AG04450 (cell line): Measurements from ENCODE around the gene ZCCHC2. TPM values are rescaled to one million over a fixed set of nuclear protein-coding genes. Genes with fewer than 3 reads are reported as not detected.

Experiments used
- CTCF ChIA-PET: fragments of 300-600, 350-600 bp; formaldehyde crosslinking; extraction: SDS; loops from one replicate; lab custom pipeline; 2022; ENCODE audit warnings: antibody characterized with exemption, inconsistent platforms; lab: Charles Lee
- POLR2A ChIA-PET: fragments of 350-600 bp; formaldehyde crosslinking; extraction: SDS; loops from one replicate; lab custom pipeline; 2021; ENCODE audit warnings: antibody characterized with exemption, inconsistent platforms; lab: Yijun Ruan, JAX
- DNase-seq: peaks from one replicate; pipeline ENCODE4 v3.0.0-alpha.2; 2011; ENCODE audit warnings: low read depth, low spot score
- H3K27ac ChIP-seq: one replicate; pipeline ENCODE4 v1.5.1; 2012; ENCODE audit warnings: low read depth, low read length, control low read depth
- H3K27me3 ChIP-seq: one replicate; pipeline ENCODE4 v1.6.0; 2012; ENCODE audit warnings: low read length; ENCODE audit not compliant: control insufficient read depth, insufficient read depth
- H3K4me3 ChIP-seq: 2 replicates; pipeline ENCODE4 v1.5.1; 2011; ENCODE audit warnings: mild to moderate bottlenecking, low read depth, low read length, control low read depth
- H3K9me3 ChIP-seq: 2 replicates; pipeline ENCODE4 v1.5.1; 2012; ENCODE audit warnings: low read length; ENCODE audit not compliant: control insufficient read depth, insufficient read depth
- CTCF ChIP-seq: IDR thresholded peaks from 2 replicates; pipeline ENCODE4 v1.5.1; 2011; ENCODE audit warnings: low read depth, low read length, control low read depth, inconsistent platforms
- polyA plus RNA-seq: library from polyadenylated mRNA; depleted of rRNA; stranded (reverse); fragments of >200 nt; gene quantifications from 2 replicates; pipeline ENCODE4 v1.2.3, GENCODE V29; 2011

ZCCHC2 gene
- polyA plus RNA-seq, 1 experiment = 5.8 TPM

- TF ChIP-seq CTCF = no peak
- DNase-seq = no peak
- ChIA-PET CTCF (no interaction called here), POLR2A (no interaction called here)
- no peaks in the 10 kb centered on the region for H3K27me3 ChIP-seq
- H3K27ac ChIP-seq = no peak overlapping the region
- no peaks in the 10 kb centered on the region for H3K9me3 ChIP-seq
- H3K4me3 ChIP-seq = no peak overlapping the region
These were observed 20.2 kb downstream of the ZCCHC2 start for GRCh38 chr18:62543021-62543420.

GRCh38 chr18:62545098-62545497, 22.3 kb downstream of the ZCCHC2 start:
- Histone ChIP-seq H3K4me3 (no peak overlapping the region), H3K27me3 (no peaks in the 10 kb centered on the region), H3K9me3 (no peaks in the 10 kb centered on the region), H3K27ac (no peak overlapping the region)
- ChIA-PET POLR2A (no interaction called here), CTCF (no interaction called here)
- DNase-seq = no peak
- TF ChIP-seq CTCF = no peak

GRCh38 chr18:62549755-62550154, 26.9 kb downstream of the ZCCHC2 start:
- H3K27me3 ChIP-seq = no peaks in the 10 kb centered on the region
- no peak overlapping the region for H3K4me3 ChIP-seq
- H3K27ac ChIP-seq = no peak overlapping the region
- DNase-seq = no peak
- H3K9me3 ChIP-seq = no peaks in the 10 kb centered on the region
- no peak for TF ChIP-seq CTCF
- ChIA-PET POLR2A (no interaction called here), CTCF (no interaction called here)

GRCh38 chr18:62550746-62551145, 27.9 kb downstream of the ZCCHC2 start:
- POLR2A ChIA-PET = no interaction called here
- CTCF ChIA-PET = interaction anchor here (1.5 kb wide), 1 partner anchor 33 kb away, joined by 6 read pairs; no protein-coding TSS in a partner anchor
- no peaks in the 10 kb centered on the region for H3K27me3 ChIP-seq
- no peak overlapping the region for H3K4me3 ChIP-seq
- no peaks in the 10 kb centered on the region for H3K9me3 ChIP-seq
- DNase-seq = no peak
- TF ChIP-seq CTCF = no peak
- H3K27ac ChIP-seq = no peak overlapping the region

- no peak overlapping the region for H3K27ac ChIP-seq
- CTCF ChIA-PET = interaction anchor here (1.2 kb wide), 1 partner anchor 32 kb away, joined by 5 read pairs; no protein-coding TSS in a partner anchor
These were observed 29.2 kb downstream of the ZCCHC2 start for GRCh38 chr18:62551972-62552513.

More at GRCh38 chr18:62551972-62552513, 29.2 kb downstream of the ZCCHC2 start:
- Histone ChIP-seq H3K4me3 (no peak overlapping the region), H3K27me3 (no peaks in the 10 kb centered on the region), H3K9me3 (no peaks in the 10 kb centered on the region)
- no peak for TF ChIP-seq CTCF
- no peak for DNase-seq
- POLR2A ChIA-PET = no interaction called here
